Measurements from ENCODE around the gene PPFIA4. TPM values are rescaled to one million over a fixed set of nuclear protein-coding genes. Genes with fewer than 3 reads are reported as not detected.
A peak's percentile ranks its signal among the peaks of the same experiment; 100 is the strongest.

Gene PPFIA4
- total RNA-seq, 1 donor from 2014 or later: 4.9 TPM

GRCh38 chr1:203036537-203036936, 10.2 kb downstream of the PPFIA4 start:
- Mint-ChIP-seq H3K27me3 (peaks cover 35% of the 10 kb centered on the region), H3K9me3 (no peaks in the 10 kb centered on the region), H3K36me3 (no peaks in the 10 kb centered on the region)

GRCh38 chr1:203037509-203038190, 11.4 kb downstream of the PPFIA4 start:
- peaks cover 34% of the 10 kb centered on the region for H3K27me3 Mint-ChIP-seq
- no peak overlapping the region for H3K27ac Mint-ChIP-seq
- H3K36me3 Mint-ChIP-seq: no peaks in the 10 kb centered on the region
- TF ChIP-seq CTCF (conservative IDR thresholded peaks at IDR 0.05): no peak
- no peak overlapping the region for H3K4me3 Mint-ChIP-seq
- peaks cover 16% of the 10 kb centered on the region for H3K4me1 Mint-ChIP-seq (ENCODE audit: unreplicated experiment)
- H3K9me3 Mint-ChIP-seq: no peaks in the 10 kb centered on the region
- DNase-seq (ENCODE audit: extremely low spot score, unreplicated experiment): no peak

More at GRCh38 chr1:203036537-203036936, 10.2 kb downstream of the PPFIA4 start:
- no peak for TF ChIP-seq CTCF (conservative IDR thresholded peaks at IDR 0.05)
- DNase-seq (ENCODE audit: extremely low spot score, unreplicated experiment): no peak
- Mint-ChIP-seq H3K4me3 (no peak overlapping the region), H3K4me1 (ENCODE audit: unreplicated experiment) (peaks cover 16% of the 10 kb centered on the region), H3K27ac (no peak overlapping the region)

DNA sequence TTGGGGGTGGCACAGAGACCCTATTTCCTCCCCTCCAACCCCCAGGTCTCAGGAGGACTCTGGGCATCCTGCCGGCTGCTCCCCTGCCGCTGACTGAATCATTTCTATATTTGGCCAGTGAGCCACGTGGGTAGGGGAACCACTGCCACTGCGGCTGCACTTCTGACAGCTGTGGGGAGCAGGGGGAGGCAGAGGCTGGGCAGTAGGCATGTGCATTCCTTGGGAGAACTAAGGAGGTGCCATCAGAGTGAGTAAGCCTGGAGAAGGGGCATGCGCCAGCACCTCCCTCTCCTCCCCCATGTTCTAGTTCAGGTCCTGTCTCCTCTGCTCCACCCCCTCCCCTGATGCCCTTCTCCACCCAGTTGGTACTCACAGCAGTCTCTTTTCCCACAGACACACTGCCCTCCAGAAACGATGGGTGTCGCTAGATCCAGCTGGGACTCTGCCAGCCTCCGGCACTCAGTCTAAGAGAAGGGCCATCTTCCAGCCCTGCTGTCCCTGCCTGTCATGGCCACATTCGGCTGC, 12.0 kb downstream of the PPFIA4 start:
- H3K27me3 Mint-ChIP-seq: peaks cover 34% of the 10 kb centered on the region
- H3K36me3 Mint-ChIP-seq: no peaks in the 10 kb centered on the region
- no peak for TF ChIP-seq CTCF (conservative IDR thresholded peaks at IDR 0.05)

DNA sequence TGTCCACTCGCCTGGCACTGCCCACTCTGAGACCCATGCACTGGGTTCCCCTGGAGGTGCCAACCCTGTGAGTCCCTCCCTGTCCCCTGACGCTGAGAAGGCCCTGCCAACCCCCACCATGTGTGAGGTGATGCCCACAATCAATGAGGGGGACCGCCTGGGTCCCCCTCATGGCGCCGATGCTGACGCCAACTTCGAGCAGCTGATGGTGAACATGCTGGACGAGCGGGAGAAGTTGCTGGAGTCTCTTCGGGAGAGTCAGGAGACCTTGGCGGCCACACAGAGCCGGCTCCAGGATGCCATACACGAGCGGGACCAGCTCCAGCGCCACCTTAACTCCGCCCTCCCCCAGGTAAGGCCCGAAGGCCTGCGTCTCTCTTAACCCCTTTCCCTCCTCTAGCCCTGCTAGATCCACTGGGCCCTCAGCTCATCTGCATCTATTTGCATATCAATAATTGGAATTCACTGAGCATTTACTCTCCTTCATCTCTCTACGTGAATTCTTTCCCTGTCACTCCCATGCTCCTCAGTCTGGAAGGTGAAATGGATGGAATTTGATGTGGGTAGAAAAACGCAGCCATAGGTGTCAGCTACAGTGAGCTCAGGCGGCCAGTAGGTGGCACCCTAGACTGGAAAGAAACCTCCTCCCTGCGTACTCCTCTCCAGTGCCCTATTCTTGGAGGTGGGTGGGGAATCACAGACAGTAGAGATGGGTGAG, 12.8 kb downstream of the PPFIA4 start:
- H3K27me3 Mint-ChIP-seq: peaks cover 31% of the 10 kb centered on the region
- H3K36me3 Mint-ChIP-seq: no peaks in the 10 kb centered on the region
- H3K27ac Mint-ChIP-seq: no peak overlapping the region
- DNase-seq (ENCODE audit: extremely low spot score, unreplicated experiment): no peak
- no peaks in the 10 kb centered on the region for H3K9me3 Mint-ChIP-seq
- peaks cover 16% of the 10 kb centered on the region for H3K4me1 Mint-ChIP-seq (ENCODE audit: unreplicated experiment)
- peak; percentile 95 for TF ChIP-seq CTCF (conservative IDR thresholded peaks at IDR 0.05)
- H3K4me3 Mint-ChIP-seq: no peak overlapping the region

More for the DNA sequence above, 12.0 kb downstream of the PPFIA4 start:
- no peak overlapping the region for H3K27ac Mint-ChIP-seq
- no peak for DNase-seq (ENCODE audit: extremely low spot score, unreplicated experiment)
- no peaks in the 10 kb centered on the region for H3K9me3 Mint-ChIP-seq
- peaks cover 16% of the 10 kb centered on the region for H3K4me1 Mint-ChIP-seq (ENCODE audit: unreplicated experiment)
- no peak overlapping the region for H3K4me3 Mint-ChIP-seq

DNA sequence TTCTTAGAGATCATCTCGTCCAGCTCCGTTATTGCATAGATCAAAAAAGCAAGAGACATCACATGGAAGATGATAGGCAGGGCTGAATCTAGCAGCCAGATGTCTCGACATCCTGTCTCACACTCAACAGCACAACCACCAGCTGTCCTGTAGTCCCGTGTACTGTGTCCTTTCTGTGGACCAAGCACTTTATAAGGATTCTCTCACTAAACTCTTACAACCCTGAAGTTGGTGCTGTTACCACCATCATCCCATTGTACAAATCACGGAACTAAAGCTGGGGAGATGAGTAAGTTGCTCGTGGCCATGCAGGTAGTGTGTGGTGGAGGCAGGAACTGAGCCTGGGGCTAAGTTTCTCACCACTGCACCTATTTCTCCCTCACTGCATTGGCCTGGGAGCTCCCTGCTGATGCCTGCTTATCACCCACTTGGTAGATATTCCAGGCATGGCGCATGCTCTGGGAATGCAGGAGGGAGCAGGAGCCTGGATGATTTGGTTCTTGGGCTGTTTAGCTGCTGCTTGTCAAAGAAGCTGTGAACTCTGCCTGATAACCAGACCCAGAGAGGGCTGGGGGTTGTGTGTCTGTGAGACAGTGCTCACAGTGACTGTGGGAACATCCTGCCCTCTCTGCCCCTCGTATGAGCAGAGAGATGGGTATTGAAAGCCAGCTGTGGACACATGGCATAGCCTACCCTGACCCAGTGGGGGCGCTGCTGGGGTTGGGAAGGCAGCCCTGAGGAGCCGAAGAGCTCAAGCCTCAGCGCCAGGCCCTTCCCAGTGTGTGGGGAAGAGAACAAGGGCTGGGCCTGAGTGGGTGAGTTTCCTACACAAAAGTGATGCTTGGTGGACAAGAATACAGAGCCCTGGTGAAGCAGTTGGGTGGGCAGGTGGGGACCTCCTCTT, 13.6 kb downstream of the PPFIA4 start:
- peaks cover 36% of the 10 kb centered on the region for H3K27me3 Mint-ChIP-seq
- H3K9me3 Mint-ChIP-seq: no peaks in the 10 kb centered on the region
- no peak overlapping the region for H3K4me3 Mint-ChIP-seq
- peaks cover 23% of the 10 kb centered on the region for H3K4me1 Mint-ChIP-seq (ENCODE audit: unreplicated experiment)
- DNase-seq (ENCODE audit: extremely low spot score, unreplicated experiment): no peak
- no peaks in the 10 kb centered on the region for H3K36me3 Mint-ChIP-seq
- TF ChIP-seq CTCF (conservative IDR thresholded peaks at IDR 0.05): peak; percentile 50
- no peak overlapping the region for H3K27ac Mint-ChIP-seq
